Mesenchymal stem cell (in vitro differentiated cells and primary cell): ENCODE measurements around the gene SORL1.

Experiments
- DNase-seq: peaks from one replicate; pipeline ENCODE4 v3.0.0-alpha.2; 2013
- H2AFZ ChIP-seq: one replicate; pipeline ENCODE4 v1.6.1; 2013; ENCODE audit warnings: low read depth, mild to moderate bottlenecking, control low read depth, inconsistent platforms, low read length, moderate library complexity
- H2AK5ac ChIP-seq: 2 replicates; pipeline ENCODE4 v1.6.1; 2013; ENCODE audit warnings: low read length, moderate library complexity, mild to moderate bottlenecking, inconsistent platforms; ENCODE audit not compliant: severe bottlenecking
- H2BK120ac ChIP-seq: one replicate; pipeline ENCODE4 v1.6.1; 2013; ENCODE audit warnings: low read depth, mild to moderate bottlenecking, inconsistent platforms, low read length, moderate library complexity
- H2BK12ac ChIP-seq, 2 experiments: one replicate each; pipeline ENCODE4 v1.6.1; 2013; ENCODE audit warnings: inconsistent platforms in 2 of 2, low read length in 2 of 2, mild to moderate bottlenecking in 2 of 2, moderate library complexity in 2 of 2, control low read depth in 1 of 2
- H2BK15ac ChIP-seq: one replicate; pipeline ENCODE4 v1.6.1; 2013; ENCODE audit warnings: mild to moderate bottlenecking, low read depth, inconsistent platforms; ENCODE audit not compliant: poor library complexity, severe bottlenecking
- H2BK5ac ChIP-seq: 2 replicates; pipeline ENCODE4 v1.6.1; 2013; ENCODE audit warnings: low read depth, mild to moderate bottlenecking, low read length, control low read depth, inconsistent platforms; ENCODE audit not compliant: poor library complexity, severe bottlenecking
- H3K14ac ChIP-seq, 2 experiments: one replicate each; pipeline ENCODE4 v1.6.1; 2013; ENCODE audit warnings: inconsistent platforms in 2 of 2, low read length in 2 of 2, control low read depth in 1 of 2, mild to moderate bottlenecking in 1 of 2, moderate library complexity in 1 of 2
- H3K18ac ChIP-seq, 2 experiments: one replicate each; pipeline ENCODE4 v1.6.1; 2013; ENCODE audit warnings: inconsistent platforms in 2 of 2, low read length in 2 of 2, control low read depth in 1 of 2, low read depth in 1 of 2, mild to moderate bottlenecking in 1 of 2
- H3K23ac ChIP-seq, 2 experiments: one replicate each; pipeline ENCODE4 v1.6.1; 2013; ENCODE audit warnings: inconsistent platforms in 2 of 2, low read length in 2 of 2, mild to moderate bottlenecking in 2 of 2, moderate library complexity in 2 of 2, control low read depth in 1 of 2
- H3K27ac ChIP-seq: 2 replicates; pipeline ENCODE4 v1.5.1; 2013; ENCODE audit warnings: mild to moderate bottlenecking, moderate library complexity, low read length, control low read depth, inconsistent platforms; ENCODE audit not compliant: poor library complexity, severe bottlenecking
- H3K27me3 ChIP-seq, 2 experiments: 2 replicates each; pipeline versions ENCODE4 v1.6.1 to v1.7.0; 2013; ENCODE audit warnings: low read length in 2 of 2, mild to moderate bottlenecking in 2 of 2, moderate library complexity in 2 of 2, control low read depth in 1 of 2, inconsistent platforms in 1 of 2; ENCODE audit not compliant: control insufficient read depth in 1 of 2, insufficient read depth in 1 of 2
- H3K36me3 ChIP-seq, 2 experiments: 2 replicates each; pipeline versions ENCODE4 v1.6.1 to v1.7.0; 2013; ENCODE audit warnings: low read length in 2 of 2, control low read depth in 1 of 2, inconsistent platforms in 1 of 2, low read depth in 1 of 2, mild to moderate bottlenecking in 1 of 2; ENCODE audit not compliant: insufficient read depth in 2 of 2, control insufficient read depth in 1 of 2
- H3K4ac ChIP-seq, 2 experiments: one replicate each; pipeline ENCODE4 v1.6.1; 2013; ENCODE audit warnings: inconsistent platforms in 2 of 2, low read length in 2 of 2, mild to moderate bottlenecking in 2 of 2, moderate library complexity in 2 of 2, control low read depth in 1 of 2, low read depth in 1 of 2
- H3K4me1 ChIP-seq: 2 replicates; pipeline ENCODE4 v1.6.1; 2013; ENCODE audit warnings: low read depth, low read length, control low read depth; ENCODE audit not compliant: control insufficient read depth, insufficient read depth
- H3K4me2 ChIP-seq: 2 replicates; pipeline ENCODE4 v1.6.1; 2013; ENCODE audit warnings: low read length, mild to moderate bottlenecking, inconsistent platforms; ENCODE audit not compliant: poor library complexity, severe bottlenecking
- H3K4me3 ChIP-seq, 2 experiments: 2 replicates each; pipeline versions ENCODE4 v1.5.1 to v1.7.0; 2013; ENCODE audit warnings: low read length in 2 of 2, mild to moderate bottlenecking in 2 of 2, control low read depth in 1 of 2, low read depth in 1 of 2; ENCODE audit not compliant: insufficient read depth in 1 of 2
- H3K79me1 ChIP-seq: replicated peaks from 2 replicates; pipeline ENCODE4 v1.6.1; 2013; ENCODE audit warnings: mild to moderate bottlenecking, control low read depth, low read length, inconsistent platforms; ENCODE audit not compliant: poor library complexity, severe bottlenecking
- H3K9ac ChIP-seq: 2 replicates; pipeline ENCODE4 v1.7.0; 2013; ENCODE audit warnings: mild to moderate bottlenecking, low read length, moderate library complexity
- H3K9me3 ChIP-seq: 2 replicates; pipeline ENCODE4 v1.7.0; 2013; ENCODE audit warnings: mild to moderate bottlenecking, low read length; ENCODE audit not compliant: control insufficient read depth
- H4K8ac ChIP-seq: one replicate; pipeline ENCODE4 v1.6.1; 2013; ENCODE audit warnings: inconsistent platforms, mild to moderate bottlenecking, low read length, moderate library complexity
- H4K91ac ChIP-seq: one replicate; pipeline ENCODE4 v1.6.1; 2013; ENCODE audit warnings: mild to moderate bottlenecking, low read length, inconsistent platforms
- WGBS: methylation state at CpG from one replicate; pipeline ENCODE4 v1.1.7; 2013; ENCODE audit warnings: mixed read lengths; 5-methylcytosine and 5-hydroxymethylcytosine counted together

The SORL1 gene

GRCh38 chr11:121645596-121645995 is 193.5 kb downstream of the SORL1 start:
- no peaks in the 10 kb centered on the region for H3K9me3 ChIP-seq
- H3K4me2 ChIP-seq: no peak overlapping the region
- H3K9ac ChIP-seq: no peak overlapping the region
- no peak overlapping the region for H2BK12ac ChIP-seq
- no peak overlapping the region for H3K18ac ChIP-seq
- no peak overlapping the region for H2BK5ac ChIP-seq
- H3K79me1 ChIP-seq: no peaks in the 10 kb centered on the region
- no peak overlapping the region for H3K4ac ChIP-seq
- DNase-seq: no peak
- 100% methylated on average over 1 of the region's 1 CpG for WGBS
- H4K8ac ChIP-seq: no peak overlapping the region
- no peak overlapping the region for H3K27ac ChIP-seq
- H3K36me3 ChIP-seq: no peaks in the 10 kb centered on the region
- H2BK15ac ChIP-seq: no peak overlapping the region
- H3K14ac ChIP-seq: peak overlapping the region in 1 of 2 experiments; percentile 70
- no peak overlapping the region for H2BK120ac ChIP-seq
- H4K91ac ChIP-seq: no peak overlapping the region
- H3K27me3 ChIP-seq: peaks cover 0 to 5% of the 10 kb centered on the region in 2 experiments
- H3K4me3 ChIP-seq: no peak overlapping the region
- H2AK5ac ChIP-seq: no peak overlapping the region
- H2AFZ ChIP-seq: no peak overlapping the region
- H3K23ac ChIP-seq: no peak overlapping the region
- no peaks in the 10 kb centered on the region for H3K4me1 ChIP-seq

- no peak overlapping the region for H3K23ac ChIP-seq
- no peaks in the 10 kb centered on the region for H3K9me3 ChIP-seq
- H2BK5ac ChIP-seq: no peak overlapping the region
- no peak overlapping the region for H2AFZ ChIP-seq
- H3K79me1 ChIP-seq: no peaks in the 10 kb centered on the region
- no peak overlapping the region for H3K4me3 ChIP-seq
- H3K18ac ChIP-seq: no peak overlapping the region
- H2BK15ac ChIP-seq: no peak overlapping the region
- H3K9ac ChIP-seq: no peak overlapping the region
- H3K4me1 ChIP-seq: no peaks in the 10 kb centered on the region
- no peak overlapping the region for H4K91ac ChIP-seq
- H3K27me3 ChIP-seq: peaks cover 0 to 9% of the 10 kb centered on the region in 2 experiments
- no peak overlapping the region for H4K8ac ChIP-seq
- WGBS: 97% methylated on average over 4 of the region's 4 CpGs
- no peak overlapping the region for H2AK5ac ChIP-seq
- no peak overlapping the region for H2BK120ac ChIP-seq
- H3K27ac ChIP-seq: no peak overlapping the region
- H3K36me3 ChIP-seq: no peaks in the 10 kb centered on the region
- H3K4me2 ChIP-seq: no peak overlapping the region
- no peak for DNase-seq
- H3K4ac ChIP-seq: no peak overlapping the region
- H2BK12ac ChIP-seq: no peak overlapping the region
- H3K14ac ChIP-seq: no peak overlapping the region
Observed at GRCh38 chr11:121648306-121648705, 196.2 kb downstream of the SORL1 start.

GRCh38 chr11:121649798-121650197 is 197.7 kb downstream of the SORL1 start:
- 91% methylated on average over 6 of the region's 6 CpGs for WGBS
- Histone ChIP-seq H3K79me1 (no peaks in the 10 kb centered on the region), H2BK120ac (no peak overlapping the region), H3K4ac (no peak overlapping the region), H3K4me2 (no peak overlapping the region), H3K23ac (no peak overlapping the region), H3K4me3 (no peak overlapping the region), H2BK12ac (no peak overlapping the region), H2BK5ac (no peak overlapping the region), H2AFZ (no peak overlapping the region), H3K18ac (no peak overlapping the region), H3K36me3 (no peaks in the 10 kb centered on the region), H3K27ac (no peak overlapping the region), H3K14ac (no peak overlapping the region), H2AK5ac (no peak overlapping the region), H3K9me3 (no peaks in the 10 kb centered on the region), H4K91ac (no peak overlapping the region), H2BK15ac (no peak overlapping the region), H4K8ac (no peak overlapping the region), H3K9ac (no peak overlapping the region), H3K4me1 (no peaks in the 10 kb centered on the region), H3K27me3 (peaks cover 0 to 14% of the 10 kb centered on the region in 2 experiments)
- peak; percentile 33 for DNase-seq

GRCh38 chr11:121650351-121651256 is 198.5 kb downstream of the SORL1 start:
- Histone ChIP-seq H2BK5ac (no peak overlapping the region), H3K9me3 (no peaks in the 10 kb centered on the region), H3K23ac (no peak overlapping the region), H3K79me1 (no peaks in the 10 kb centered on the region), H2BK15ac (no peak overlapping the region), H3K14ac (peak overlapping the region in 1 of 2 experiments; percentile 64), H3K18ac (no peak overlapping the region), H3K9ac (no peak overlapping the region), H3K4me3 (no peak overlapping the region), H3K4me2 (no peak overlapping the region), H3K27me3 (peaks cover 0 to 16% of the 10 kb centered on the region in 2 experiments), H4K91ac (no peak overlapping the region), H2AK5ac (no peak overlapping the region), H3K27ac (no peak overlapping the region), H2BK12ac (no peak overlapping the region), H3K4me1 (peaks cover 2% of the 10 kb centered on the region), H3K36me3 (no peaks in the 10 kb centered on the region), H4K8ac (no peak overlapping the region), H3K4ac (no peak overlapping the region), H2BK120ac (no peak overlapping the region), H2AFZ (no peak overlapping the region)
- 79% methylated on average over 12 of the region's 12 CpGs for WGBS
- no peak for DNase-seq
